ENCODE data around the gene PLA2G4D. TPM values are rescaled to one million over a fixed set of nuclear protein-coding genes. Genes with fewer than 3 reads are reported as not detected.

The PLA2G4D gene
- total RNA-seq, 1 experiment from 2014 or later: not detected

DNA sequence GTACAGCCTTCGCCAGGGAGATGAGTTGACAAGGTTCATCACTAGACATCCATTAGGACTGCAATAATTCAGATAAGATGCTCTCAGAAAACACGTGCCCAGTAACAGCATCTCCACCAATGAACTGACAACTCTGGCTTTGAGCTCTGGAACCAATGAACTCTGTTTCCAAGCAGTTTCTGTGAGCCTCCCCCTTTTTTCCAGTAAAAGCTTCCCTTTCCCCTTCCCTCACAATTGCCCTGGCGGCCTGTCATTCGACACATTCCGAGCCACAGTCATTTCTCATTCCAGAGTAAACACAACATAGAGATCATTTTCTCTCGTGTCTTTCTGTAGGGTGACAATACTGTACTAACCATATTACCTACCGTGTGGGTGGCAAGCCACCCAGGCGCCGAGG, 3.6 kb downstream of the PLA2G4D start:
- DNase-seq (ENCODE audit: low spot score): no peak
- Histone ChIP-seq H3K4me1 (ENCODE audit: insufficient read depth, low read length, poor library complexity, severe bottlenecking) (peaks cover 12% of the 10 kb centered on the region), H3K9me3 (ENCODE audit: low read depth, low read length, poor library complexity, severe bottlenecking) (no peaks in the 10 kb centered on the region), H3K36me3 (ENCODE audit: insufficient read depth, low read length, poor library complexity, severe bottlenecking) (no peaks in the 10 kb centered on the region), H3K27ac (ENCODE audit: low read depth, low read length, poor library complexity, severe bottlenecking) (no peak overlapping the region), H3K27me3 (replicated peaks; ENCODE audit: insufficient read depth, low read depth, low read length, poor library complexity) (no peaks in the 10 kb centered on the region), H3K4me3 (ENCODE audit: low read depth, low read length, poor library complexity, severe bottlenecking) (no peak overlapping the region)
- BruUV-seq (replicated peaks): no TSS peak
- POLR2A ChIA-PET (ENCODE audit: low non-redundant PET): no interaction called here
- TF ChIP-seq EZH2 (IDR thresholded peaks at IDR 0.05; ENCODE audit: borderline replicate concordance, low read depth, low read length, poor library complexity, severe bottlenecking): no peak
- TF ChIP-seq, protein P1, sequence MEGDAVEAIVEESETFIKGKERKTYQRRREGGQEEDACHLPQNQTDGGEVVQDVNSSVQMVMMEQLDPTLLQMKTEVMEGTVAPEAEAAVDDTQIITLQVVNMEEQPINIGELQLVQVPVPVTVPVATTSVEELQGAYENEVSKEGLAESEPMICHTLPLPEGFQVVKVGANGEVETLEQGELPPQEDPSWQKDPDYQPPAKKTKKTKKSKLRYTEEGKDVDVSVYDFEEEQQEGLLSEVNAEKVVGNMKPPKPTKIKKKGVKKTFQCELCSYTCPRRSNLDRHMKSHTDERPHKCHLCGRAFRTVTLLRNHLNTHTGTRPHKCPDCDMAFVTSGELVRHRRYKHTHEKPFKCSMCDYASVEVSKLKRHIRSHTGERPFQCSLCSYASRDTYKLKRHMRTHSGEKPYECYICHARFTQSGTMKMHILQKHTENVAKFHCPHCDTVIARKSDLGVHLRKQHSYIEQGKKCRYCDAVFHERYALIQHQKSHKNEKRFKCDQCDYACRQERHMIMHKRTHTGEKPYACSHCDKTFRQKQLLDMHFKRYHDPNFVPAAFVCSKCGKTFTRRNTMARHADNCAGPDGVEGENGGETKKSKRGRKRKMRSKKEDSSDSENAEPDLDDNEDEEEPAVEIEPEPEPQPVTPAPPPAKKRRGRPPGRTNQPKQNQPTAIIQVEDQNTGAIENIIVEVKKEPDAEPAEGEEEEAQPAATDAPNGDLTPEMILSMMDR (conservative IDR thresholded peaks at IDR 0.05; ENCODE audit: low read depth, low read length): no peak
- CTCF ChIA-PET: interaction anchor here (0.5 kb wide), 1 partner anchor 1380 kb away, joined by 3 read pairs; no protein-coding TSS in a partner anchor
- intact Hi-C loops (cut with micrococcal nuclease; ENCODE audit: unreplicated experiment): no loop called here

DNA sequence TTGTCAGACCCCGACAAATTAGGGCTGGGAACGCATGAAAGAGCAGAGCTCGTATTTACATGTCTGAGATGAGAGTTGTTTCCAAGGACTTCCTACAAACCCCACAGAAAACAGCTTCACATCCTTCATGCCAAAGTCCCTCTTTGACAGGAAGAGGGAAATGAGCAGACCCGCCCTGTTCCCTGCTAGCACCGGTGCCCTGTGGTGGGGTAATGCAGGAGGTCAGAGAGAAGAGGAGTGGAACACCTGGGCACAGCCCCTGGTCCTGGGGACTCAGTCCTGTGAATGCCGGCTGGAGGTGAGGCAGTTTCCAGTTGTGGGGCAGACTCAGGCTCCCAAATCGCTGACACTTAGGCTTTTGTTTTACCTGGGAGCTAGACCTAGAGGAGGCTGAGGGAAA, 4.0 kb downstream of the PLA2G4D start:
- POLR2A ChIA-PET (ENCODE audit: low non-redundant PET): no interaction called here
- CTCF ChIA-PET: no interaction called here
- Histone ChIP-seq H3K4me1 (ENCODE audit: insufficient read depth, low read length, poor library complexity, severe bottlenecking) (peaks cover 12% of the 10 kb centered on the region), H3K9me3 (ENCODE audit: low read depth, low read length, poor library complexity, severe bottlenecking) (no peaks in the 10 kb centered on the region), H3K36me3 (ENCODE audit: insufficient read depth, low read length, poor library complexity, severe bottlenecking) (no peaks in the 10 kb centered on the region), H3K4me3 (ENCODE audit: low read depth, low read length, poor library complexity, severe bottlenecking) (no peak overlapping the region), H3K27me3 (replicated peaks; ENCODE audit: insufficient read depth, low read depth, low read length, poor library complexity) (no peaks in the 10 kb centered on the region), H3K27ac (ENCODE audit: low read depth, low read length, poor library complexity, severe bottlenecking) (no peak overlapping the region)
- BruUV-seq (replicated peaks): no TSS peak
- DNase-seq (ENCODE audit: low spot score): no peak
- intact Hi-C loops (cut with micrococcal nuclease; ENCODE audit: unreplicated experiment): no loop called here
- TF ChIP-seq, protein P1 (conservative IDR thresholded peaks at IDR 0.05; ENCODE audit: low read depth, low read length): no peak
- no peak for TF ChIP-seq EZH2 (IDR thresholded peaks at IDR 0.05; ENCODE audit: borderline replicate concordance, low read depth, low read length, poor library complexity, severe bottlenecking)

DNA sequence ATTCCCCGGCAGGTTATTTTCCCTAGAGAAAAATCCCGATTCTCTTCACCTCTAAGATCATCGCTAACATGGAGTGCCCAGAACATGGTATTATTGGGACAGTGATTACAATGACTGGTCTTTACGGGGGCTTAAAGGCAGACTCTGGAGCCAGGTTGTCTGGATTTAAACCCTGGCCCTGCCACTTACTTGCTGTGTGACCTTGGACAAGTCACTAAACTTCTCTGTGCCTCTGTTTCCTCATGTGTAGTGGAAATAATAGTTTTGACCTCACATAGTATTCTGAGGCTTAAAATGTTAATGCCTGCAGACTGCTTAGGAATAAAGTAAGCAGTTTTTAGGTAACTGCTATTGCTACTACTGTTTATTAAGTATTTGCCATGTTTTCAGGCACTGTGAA, 4.4 kb downstream of the PLA2G4D start:
- Histone ChIP-seq H3K9me3 (ENCODE audit: low read depth, low read length, poor library complexity, severe bottlenecking) (no peaks in the 10 kb centered on the region), H3K4me3 (ENCODE audit: low read depth, low read length, poor library complexity, severe bottlenecking) (no peak overlapping the region), H3K27me3 (replicated peaks; ENCODE audit: insufficient read depth, low read depth, low read length, poor library complexity) (no peaks in the 10 kb centered on the region), H3K4me1 (ENCODE audit: insufficient read depth, low read length, poor library complexity, severe bottlenecking) (peaks cover 12% of the 10 kb centered on the region), H3K27ac (ENCODE audit: low read depth, low read length, poor library complexity, severe bottlenecking) (no peak overlapping the region), H3K36me3 (ENCODE audit: insufficient read depth, low read length, poor library complexity, severe bottlenecking) (no peaks in the 10 kb centered on the region)
- DNase-seq (ENCODE audit: low spot score): no peak
- intact Hi-C loops (cut with micrococcal nuclease; ENCODE audit: unreplicated experiment): loop anchor here (10.0 kb wide), 1 partner anchor 295 kb away; no protein-coding TSS in a partner anchor
- ChIA-PET POLR2A (ENCODE audit: low non-redundant PET) (no interaction called here), CTCF (no interaction called here)
- no TSS peak for BruUV-seq (replicated peaks)
- TF ChIP-seq EZH2 (IDR thresholded peaks at IDR 0.05; ENCODE audit: borderline replicate concordance, low read depth, low read length, poor library complexity, severe bottlenecking): no peak
- TF ChIP-seq, protein P1 (conservative IDR thresholded peaks at IDR 0.05; ENCODE audit: low read depth, low read length): no peak

Data from A673 (cell line).